Muscle layer of colon (tissue), 2 donors: ENCODE results near the gene INHA.

Source experiments
- H3K27ac ChIP-seq: one replicate; pipeline ENCODE4 v1.7.0; 2013; ENCODE audit warnings: low read depth, mild to moderate bottlenecking, low read length, moderate library complexity
- H3K27me3 ChIP-seq, 2 donors: one replicate each; pipeline ENCODE4 v1.7.0; 2013; ENCODE audit warnings: low read length in 2 of 2, mild to moderate bottlenecking in 2 of 2; ENCODE audit not compliant: insufficient read depth in 2 of 2, control insufficient read depth in 1 of 2
- H3K36me3 ChIP-seq: one replicate; pipeline ENCODE4 v1.7.0; 2013; ENCODE audit warnings: mild to moderate bottlenecking, low read length; ENCODE audit not compliant: insufficient read depth
- H3K4me1 ChIP-seq: one replicate; pipeline ENCODE4 v1.7.0; 2013; ENCODE audit warnings: mild to moderate bottlenecking, low read length; ENCODE audit not compliant: insufficient read depth
- H3K4me3 ChIP-seq, 2 donors: one replicate each; pipeline ENCODE4 v1.7.0; 2013; ENCODE audit warnings: low read length in 2 of 2, low read depth in 1 of 2, mild to moderate bottlenecking in 1 of 2, moderate library complexity in 1 of 2
- H3K9ac ChIP-seq: one replicate; pipeline ENCODE4 v1.7.0; 2013; ENCODE audit warnings: low read length
- H3K9me3 ChIP-seq: one replicate; pipeline ENCODE4 v1.7.0; 2013; ENCODE audit warnings: mild to moderate bottlenecking, low read length
- donor health status: abdominal sarcoma.
- donor health status: Adenocarcinoma of cecum.

Gene INHA

DNA sequence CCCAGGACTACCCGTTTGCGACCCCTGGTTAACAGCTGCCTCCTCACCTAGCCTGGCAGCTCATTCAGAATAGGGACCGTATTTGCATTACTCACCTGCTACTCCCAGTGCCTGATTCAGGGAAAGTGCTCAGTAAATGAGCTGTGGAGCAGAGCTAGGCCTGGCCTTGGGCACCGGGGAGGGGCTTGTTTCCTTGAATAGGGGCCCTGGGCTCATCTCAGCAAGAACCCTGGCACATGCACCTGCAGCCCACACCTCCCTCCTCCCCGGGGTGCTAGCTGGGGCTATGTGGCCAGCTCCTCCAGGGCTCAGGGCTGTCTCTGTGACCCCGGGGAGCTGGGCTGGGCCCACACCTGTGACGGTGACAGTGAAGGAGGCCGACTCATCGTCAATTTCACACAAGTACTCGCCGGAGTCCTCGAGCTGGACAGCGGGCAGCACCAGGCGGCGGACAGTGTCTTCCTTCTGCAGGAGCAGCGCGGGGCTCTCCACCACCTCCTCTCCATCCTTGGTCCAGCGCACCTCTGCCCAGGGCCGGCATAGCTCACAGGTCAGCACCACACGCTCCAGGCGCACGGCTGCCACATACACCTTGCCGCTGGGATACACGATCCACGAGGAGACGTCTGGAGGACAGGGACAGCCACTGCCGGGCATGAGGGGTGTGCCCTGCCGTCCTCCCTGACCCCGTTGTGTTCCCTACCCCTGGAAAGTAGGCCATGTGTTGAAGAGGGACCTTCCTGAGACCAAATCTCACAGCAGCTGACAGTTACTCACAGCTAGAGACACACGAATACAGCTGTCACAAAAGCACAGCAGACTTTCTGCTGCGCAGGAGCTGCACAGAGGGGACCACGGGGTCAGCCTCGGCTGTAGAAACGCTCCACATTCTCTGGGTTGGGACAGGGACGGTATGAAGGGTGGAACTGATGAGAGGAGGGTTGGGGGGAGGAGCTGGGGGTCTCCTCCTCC lies 9.8 kb upstream of the INHA start:
- no peaks in the 10 kb centered on the region for H3K27me3 ChIP-seq
- peaks cover 32% of the 10 kb centered on the region for H3K36me3 ChIP-seq
- H3K9ac ChIP-seq = no peak overlapping the region
- H3K9me3 ChIP-seq = no peaks in the 10 kb centered on the region
- H3K4me3 ChIP-seq = no peak overlapping the region
- H3K27ac ChIP-seq = no peak overlapping the region
- peaks cover 7% of the 10 kb centered on the region for H3K4me1 ChIP-seq

- peaks cover 32% of the 10 kb centered on the region for H3K36me3 ChIP-seq
- H3K4me1 ChIP-seq = peaks cover 7% of the 10 kb centered on the region
- H3K9me3 ChIP-seq = no peaks in the 10 kb centered on the region
- no peaks in the 10 kb centered on the region for H3K27me3 ChIP-seq
- H3K4me3 ChIP-seq = no peak overlapping the region
- no peak overlapping the region for H3K9ac ChIP-seq
- H3K27ac ChIP-seq = no peak overlapping the region
Observed at GRCh38 chr2:219563271-219563928, 8.7 kb upstream of the INHA start.

- Histone ChIP-seq H3K27ac (no peak overlapping the region), H3K9ac (no peak overlapping the region), H3K27me3 (no peaks in the 10 kb centered on the region), H3K9me3 (no peaks in the 10 kb centered on the region), H3K4me1 (peaks cover 8% of the 10 kb centered on the region), H3K36me3 (peaks cover 41% of the 10 kb centered on the region), H3K4me3 (no peak overlapping the region)
Observed at GRCh38 chr2:219565130-219566080, 6.7 kb upstream of the INHA start.

GRCh38 chr2:219566640-219567039 lies 5.5 kb upstream of the INHA start:
- Histone ChIP-seq H3K36me3 (peaks cover 38% of the 10 kb centered on the region), H3K27me3 (no peaks in the 10 kb centered on the region), H3K4me3 (no peak overlapping the region), H3K9ac (no peak overlapping the region), H3K27ac (no peak overlapping the region), H3K4me1 (peaks cover 10% of the 10 kb centered on the region), H3K9me3 (no peaks in the 10 kb centered on the region)

GRCh38 chr2:219567131-219567530 lies 5.0 kb upstream of the INHA start:
- H3K27ac ChIP-seq = no peak overlapping the region
- H3K4me3 ChIP-seq = no peak overlapping the region
- H3K4me1 ChIP-seq = peaks cover 15% of the 10 kb centered on the region
- H3K27me3 ChIP-seq = no peaks in the 10 kb centered on the region
- H3K36me3 ChIP-seq = peaks cover 33% of the 10 kb centered on the region
- H3K9ac ChIP-seq = no peak overlapping the region
- no peaks in the 10 kb centered on the region for H3K9me3 ChIP-seq

DNA sequence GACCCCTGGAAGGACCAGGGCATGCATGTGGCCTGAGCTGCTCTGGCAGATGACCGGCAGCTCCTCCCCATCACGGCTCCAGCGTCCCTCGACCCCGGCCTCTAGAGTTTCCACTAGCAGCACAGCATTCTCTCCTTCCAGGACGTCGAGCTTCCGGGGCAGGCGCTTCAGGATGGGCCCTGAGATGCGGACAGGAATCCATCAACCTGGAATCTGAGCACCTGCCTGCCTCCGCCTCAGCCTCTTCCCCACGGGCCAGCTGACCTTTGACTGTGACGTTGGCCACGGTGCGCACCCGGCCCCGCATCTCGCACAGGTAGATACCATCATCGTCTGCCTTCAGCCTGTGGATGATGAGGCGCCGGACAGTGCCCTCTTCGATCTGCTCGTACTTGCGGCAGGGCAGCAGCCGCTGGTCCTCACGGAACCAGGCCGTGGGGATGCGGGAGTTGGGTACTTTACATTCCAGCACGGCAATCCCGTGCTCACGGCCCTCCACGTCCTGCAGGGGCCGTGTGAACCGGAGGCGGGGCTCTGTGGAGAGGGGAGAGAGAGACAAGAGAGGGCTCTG lies 4.2 kb upstream of the INHA start:
- peaks cover 15% of the 10 kb centered on the region for H3K4me1 ChIP-seq
- H3K27me3 ChIP-seq = no peaks in the 10 kb centered on the region
- peaks cover 26% of the 10 kb centered on the region for H3K36me3 ChIP-seq
- H3K27ac ChIP-seq = no peak overlapping the region
- H3K9ac ChIP-seq = no peak overlapping the region
- no peak overlapping the region for H3K4me3 ChIP-seq
- no peaks in the 10 kb centered on the region for H3K9me3 ChIP-seq

DNA sequence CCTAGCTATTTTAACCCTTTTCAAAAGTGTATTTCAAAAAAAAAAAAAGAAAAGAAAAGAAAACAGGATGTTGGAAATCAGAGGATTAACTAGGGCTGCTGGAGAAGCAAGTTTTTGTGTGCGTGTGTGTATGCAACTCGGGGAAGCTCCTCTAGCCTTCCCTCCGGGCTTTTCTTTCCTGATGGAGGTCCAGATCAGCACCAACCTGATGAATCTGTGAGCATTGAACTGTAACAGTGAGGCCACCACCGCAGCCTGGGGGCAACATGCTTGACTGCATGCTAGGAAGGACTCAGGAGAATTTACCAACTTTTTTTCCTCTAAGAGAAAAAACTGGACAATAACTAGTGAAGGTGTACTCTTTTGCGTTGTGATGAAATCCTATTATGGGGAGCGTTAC lies 3.1 kb upstream of the INHA start:
- peaks cover 15% of the 10 kb centered on the region for H3K36me3 ChIP-seq
- no peak overlapping the region for H3K9ac ChIP-seq
- no peaks in the 10 kb centered on the region for H3K27me3 ChIP-seq
- H3K4me1 ChIP-seq = peaks cover 15% of the 10 kb centered on the region
- no peaks in the 10 kb centered on the region for H3K9me3 ChIP-seq
- no peak overlapping the region for H3K4me3 ChIP-seq
- no peak overlapping the region for H3K27ac ChIP-seq

DNA sequence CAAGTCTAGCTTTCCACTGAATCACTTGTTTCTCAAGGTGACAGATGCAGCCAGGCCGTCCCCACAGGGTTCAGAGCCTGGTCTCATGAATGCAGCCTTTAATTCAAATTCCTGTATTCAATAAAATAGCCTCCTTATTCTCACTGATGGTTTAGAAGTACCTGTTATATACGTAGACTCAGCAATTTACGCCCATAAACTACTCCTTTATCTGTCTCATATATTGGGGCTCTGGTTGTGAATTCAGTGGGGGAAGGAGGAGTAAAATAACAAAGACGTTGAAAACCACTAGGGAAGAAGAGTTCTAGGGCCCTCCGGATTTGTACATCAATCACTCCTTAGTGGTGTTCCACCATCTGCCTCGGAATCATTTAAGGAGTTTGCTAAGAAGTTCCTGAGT lies 2.5 kb upstream of the INHA start:
- Histone ChIP-seq H3K9ac (no peak overlapping the region), H3K4me3 (no peak overlapping the region), H3K4me1 (peaks cover 15% of the 10 kb centered on the region), H3K9me3 (no peaks in the 10 kb centered on the region), H3K27me3 (no peaks in the 10 kb centered on the region), H3K27ac (no peak overlapping the region), H3K36me3 (peaks cover 15% of the 10 kb centered on the region)

- Histone ChIP-seq H3K9me3 (no peaks in the 10 kb centered on the region), H3K4me3 (peak overlapping the region; percentile 45 to 46), H3K27me3 (no peaks in the 10 kb centered on the region), H3K4me1 (peaks cover 15% of the 10 kb centered on the region), H3K36me3 (peaks cover 15% of the 10 kb centered on the region), H3K9ac (no peak overlapping the region), H3K27ac (peak overlapping the region; percentile 5)
Observed at GRCh38 chr2:219570194-219570923, 1.8 kb upstream of the INHA start.

DNA sequence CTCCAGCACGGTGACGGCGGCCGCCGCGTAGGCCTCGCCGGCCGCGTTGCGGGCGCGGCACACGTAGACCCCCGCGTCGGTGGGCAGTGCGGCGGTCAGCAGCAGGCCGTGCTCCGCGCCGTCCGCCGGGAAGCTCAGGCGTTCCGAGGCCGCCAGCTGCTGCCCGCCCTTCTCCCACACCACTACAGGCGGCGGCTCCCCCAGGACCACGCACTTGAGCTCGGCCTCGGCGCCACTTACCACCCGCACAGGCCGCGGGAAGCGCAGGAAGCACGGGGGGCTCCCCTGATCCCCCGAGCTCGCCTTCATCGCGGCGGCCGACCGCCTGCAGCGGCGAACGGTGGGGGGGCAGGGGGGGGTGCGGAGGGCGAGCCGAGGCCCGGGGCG lies 1.2 kb upstream of the INHA start:
- Histone ChIP-seq H3K4me1 (peaks cover 15% of the 10 kb centered on the region), H3K9ac (no peak overlapping the region), H3K36me3 (peaks cover 12% of the 10 kb centered on the region), H3K4me3 (peak overlapping the region; percentile 45 to 46), H3K27me3 (no peaks in the 10 kb centered on the region), H3K9me3 (no peaks in the 10 kb centered on the region), H3K27ac (peak overlapping the region; percentile 5)
